Neural progenitor cell (in vitro differentiated cells): ENCODE results near the gene PRKAG2. TPM values are rescaled to one million over a fixed set of nuclear protein-coding genes. Genes with fewer than 3 reads are reported as not detected.
A peak's percentile ranks its signal among the peaks of the same experiment; 100 is the strongest.

ENCODE experiments used
- DNase-seq: peaks from one replicate; pipeline ENCODE4 v3.0.0-alpha.2; 2016; ENCODE audit warnings: low spot score
- H2AFZ ChIP-seq: fragments of 200-600 bp; sonication (generic); replicated peaks from 2 replicates; pipeline ENCODE4 v1.6.1; 2016; ENCODE audit warnings: antibody characterized with exemption
- H3F3A ChIP-seq: fragments of 200-600 bp; sonication (generic); 2 replicates; pipeline ENCODE4 v1.6.1; 2016; ENCODE audit warnings: antibody characterized with exemption, low read depth
- H3K27ac ChIP-seq: fragments of 200-600 bp; sonication (generic); 2 replicates; pipeline ENCODE4 v1.5.1; 2016; ENCODE audit warnings: mild to moderate bottlenecking
- H3K27me3 ChIP-seq: fragments of 200-600 bp; sonication (generic); 2 replicates; pipeline ENCODE4 v1.6.1; 2016; ENCODE audit warnings: mild to moderate bottlenecking, moderate library complexity
- H3K36me3 ChIP-seq: fragments of 200-600 bp; sonication (generic); 2 replicates; pipeline ENCODE4 v1.5.1; 2016
- H3K4me1 ChIP-seq: fragments of 200-600 bp; sonication (generic); 2 replicates; pipeline ENCODE4 v1.6.1; 2016; ENCODE audit warnings: mixed run types
- H3K4me2 ChIP-seq: fragments of 200-600 bp; sonication (generic); 2 replicates; pipeline ENCODE4 v1.6.1; 2016
- H3K4me3 ChIP-seq: fragments of 200-600 bp; sonication (generic); 2 replicates; pipeline ENCODE4 v1.5.1; 2016
- H3K79me2 ChIP-seq: fragments of 200-600 bp; sonication (generic); 2 replicates; pipeline ENCODE4 v1.6.1; 2016; ENCODE audit warnings: low read depth
- H3K9ac ChIP-seq: fragments of 200-600 bp; sonication (generic); 2 replicates; pipeline ENCODE4 v1.6.1; 2016
- H3K9me3 ChIP-seq: fragments of 200-600 bp; sonication (generic); 2 replicates; pipeline ENCODE4 v1.5.1; 2016; ENCODE audit warnings: low read depth
- H4K20me1 ChIP-seq: fragments of 200-600 bp; sonication (generic); 2 replicates; pipeline ENCODE4 v1.6.1; 2016; ENCODE audit warnings: low read depth
- H3K27ac Mint-ChIP-seq: 3 replicates; pipeline ENCODE4 v1.8.0; 2021; ENCODE audit warnings: mixed read lengths
- H3K27me3 Mint-ChIP-seq: 2 replicates; pipeline ENCODE4 v1.8.0; 2022; ENCODE audit warnings: low read depth, mild to moderate bottlenecking, inconsistent platforms, moderate library complexity, mixed read lengths; ENCODE audit not compliant: insufficient read depth
- H3K36me3 Mint-ChIP-seq: 3 replicates; pipeline ENCODE4 v1.8.0; 2021; ENCODE audit warnings: mixed read lengths
- H3K4me1 Mint-ChIP-seq: 3 replicates; pipeline ENCODE4 v1.8.0; 2021; ENCODE audit warnings: mixed read lengths
- H3K4me3 Mint-ChIP-seq: 3 replicates; pipeline ENCODE4 v1.8.0; 2021; ENCODE audit warnings: mild to moderate bottlenecking, moderate library complexity, mixed read lengths
- H3K9me3 Mint-ChIP-seq: 3 replicates; pipeline ENCODE4 v1.8.0; 2020; ENCODE audit warnings: mixed read lengths
- EZH2 ChIP-seq: fragments of 200-600 bp; sonication (generic); IDR thresholded peaks from 2 replicates; pipeline ENCODE4 v1.6.1; 2017; ENCODE audit warnings: antibody characterized with exemption, mild to moderate bottlenecking, moderate library complexity
- EZH2phosphoT487 ChIP-seq: fragments of 200-600 bp; sonication (generic); IDR thresholded peaks from 2 replicates; pipeline ENCODE4 v1.6.1; 2017; ENCODE audit warnings: antibody characterized with exemption
- total RNA-seq: library from RNA; depleted of rRNA; stranded (reverse); fragments of >200 nt; gene quantifications from 2 replicates; pipeline ENCODE4 v1.2.3, GENCODE V29; 2015; ENCODE audit warnings: low replicate concordance
- TF ChIP-seq, protein P1 (sequence below): fragments of 200-600 bp; sonication (generic); IDR thresholded peaks from 2 replicates; pipeline ENCODE4 v1.5.1; 2017; ENCODE audit warnings: antibody characterized with exemption, mild to moderate bottlenecking

PRKAG2 gene
- total RNA-seq, 1 donor from 2014 or later, result 11.4 TPM

- no peaks in the 10 kb centered on the region for H3F3A ChIP-seq
- no peaks in the 10 kb centered on the region for H3K4me1 ChIP-seq
- H3K79me2 ChIP-seq, result no peaks in the 10 kb centered on the region
- H3K27me3 ChIP-seq, result no peaks in the 10 kb centered on the region
- peaks cover 8% of the 10 kb centered on the region for H3K27me3 Mint-ChIP-seq
- H3K9ac ChIP-seq, result no peak overlapping the region
- H3K27ac Mint-ChIP-seq, result no peak overlapping the region
- H3K4me3 ChIP-seq, result no peak overlapping the region
- H3K4me2 ChIP-seq, result no peak overlapping the region
- H3K27ac ChIP-seq, result no peak overlapping the region
- no peaks in the 10 kb centered on the region for H3K36me3 ChIP-seq
- H3K9me3 ChIP-seq, result no peaks in the 10 kb centered on the region
- H3K4me3 Mint-ChIP-seq, result no peak overlapping the region
- H3K36me3 Mint-ChIP-seq, result no peaks in the 10 kb centered on the region
- no peak for TF ChIP-seq EZH2phosphoT487
- TF ChIP-seq, protein P1, sequence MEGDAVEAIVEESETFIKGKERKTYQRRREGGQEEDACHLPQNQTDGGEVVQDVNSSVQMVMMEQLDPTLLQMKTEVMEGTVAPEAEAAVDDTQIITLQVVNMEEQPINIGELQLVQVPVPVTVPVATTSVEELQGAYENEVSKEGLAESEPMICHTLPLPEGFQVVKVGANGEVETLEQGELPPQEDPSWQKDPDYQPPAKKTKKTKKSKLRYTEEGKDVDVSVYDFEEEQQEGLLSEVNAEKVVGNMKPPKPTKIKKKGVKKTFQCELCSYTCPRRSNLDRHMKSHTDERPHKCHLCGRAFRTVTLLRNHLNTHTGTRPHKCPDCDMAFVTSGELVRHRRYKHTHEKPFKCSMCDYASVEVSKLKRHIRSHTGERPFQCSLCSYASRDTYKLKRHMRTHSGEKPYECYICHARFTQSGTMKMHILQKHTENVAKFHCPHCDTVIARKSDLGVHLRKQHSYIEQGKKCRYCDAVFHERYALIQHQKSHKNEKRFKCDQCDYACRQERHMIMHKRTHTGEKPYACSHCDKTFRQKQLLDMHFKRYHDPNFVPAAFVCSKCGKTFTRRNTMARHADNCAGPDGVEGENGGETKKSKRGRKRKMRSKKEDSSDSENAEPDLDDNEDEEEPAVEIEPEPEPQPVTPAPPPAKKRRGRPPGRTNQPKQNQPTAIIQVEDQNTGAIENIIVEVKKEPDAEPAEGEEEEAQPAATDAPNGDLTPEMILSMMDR, result no peak
- no peak for TF ChIP-seq EZH2
- H3K9me3 Mint-ChIP-seq, result no peaks in the 10 kb centered on the region
- no peaks in the 10 kb centered on the region for H4K20me1 ChIP-seq
- H2AFZ ChIP-seq, result no peak overlapping the region
- DNase-seq, result no peak
- H3K4me1 Mint-ChIP-seq, result peaks cover 26% of the 10 kb centered on the region
These were observed 187.5 kb downstream of the PRKAG2 start for GRCh38 chr7:151689196-151689971.

- H3K4me1 Mint-ChIP-seq, result peaks cover 23% of the 10 kb centered on the region
- Histone ChIP-seq H3K4me1 (no peaks in the 10 kb centered on the region), H3K4me2 (no peak overlapping the region), H4K20me1 (no peaks in the 10 kb centered on the region), H3K9me3 (no peaks in the 10 kb centered on the region), H3K79me2 (no peaks in the 10 kb centered on the region), H3K36me3 (no peaks in the 10 kb centered on the region), H3K4me3 (no peak overlapping the region), H3F3A (no peaks in the 10 kb centered on the region), H2AFZ (no peak overlapping the region), H3K9ac (no peak overlapping the region), H3K27me3 (no peaks in the 10 kb centered on the region), H3K27ac (no peak overlapping the region)
- H3K9me3 Mint-ChIP-seq, result no peaks in the 10 kb centered on the region
- DNase-seq, result no peak
- H3K36me3 Mint-ChIP-seq, result no peaks in the 10 kb centered on the region
- no peak overlapping the region for H3K27ac Mint-ChIP-seq
- TF ChIP-seq EZH2phosphoT487 (no peak), EZH2 (no peak)
- TF ChIP-seq, protein P1, result no peak
- peaks cover 4% of the 10 kb centered on the region for H3K27me3 Mint-ChIP-seq
- no peak overlapping the region for H3K4me3 Mint-ChIP-seq
These were observed 188.6 kb downstream of the PRKAG2 start for GRCh38 chr7:151688236-151688780.

- H3K4me2 ChIP-seq, result no peak overlapping the region
- no peak overlapping the region for H3K4me3 Mint-ChIP-seq
These were observed 189.2 kb downstream of the PRKAG2 start for GRCh38 chr7:151687523-151688235.

More at GRCh38 chr7:151687523-151688235, 189.2 kb downstream of the PRKAG2 start:
- no peak overlapping the region for H3K4me3 ChIP-seq
- Mint-ChIP-seq H3K36me3 (no peaks in the 10 kb centered on the region), H3K27me3 (peaks cover 4% of the 10 kb centered on the region), H3K27ac (peak overlapping the region; percentile 50), H3K4me1 (peaks cover 23% of the 10 kb centered on the region), H3K9me3 (no peaks in the 10 kb centered on the region)
- no peak overlapping the region for H3K9ac ChIP-seq
- no peaks in the 10 kb centered on the region for H3K9me3 ChIP-seq
- H3F3A ChIP-seq, result no peaks in the 10 kb centered on the region
- no peaks in the 10 kb centered on the region for H3K4me1 ChIP-seq
- H3K79me2 ChIP-seq, result no peaks in the 10 kb centered on the region
- H3K27me3 ChIP-seq, result no peaks in the 10 kb centered on the region
- no peaks in the 10 kb centered on the region for H4K20me1 ChIP-seq
- peak; percentile 54 for DNase-seq
- no peak overlapping the region for H2AFZ ChIP-seq
- H3K27ac ChIP-seq, result no peak overlapping the region
- H3K36me3 ChIP-seq, result no peaks in the 10 kb centered on the region
- TF ChIP-seq, protein P1, result no peak
- no peak for TF ChIP-seq EZH2phosphoT487
- no peak for TF ChIP-seq EZH2
